MG63 (cell line): ENCODE measurements around the gene ZNF385D. TPM values are rescaled to one million over a fixed set of nuclear protein-coding genes. Genes with fewer than 3 reads are reported as not detected.

Experiments used
- DNase-seq: peaks from one replicate; pipeline ENCODE4 v3.0.0-alpha.2; 2020
- H3K27me3 ChIP-seq: fragments of 250-450 bp; sonication (Bioruptor Pico); 2 replicates; pipeline ENCODE4 v1.5.1; 2020; ENCODE audit warnings: mild to moderate bottlenecking, moderate library complexity
- H3K36me3 ChIP-seq: fragments of 250-450 bp; sonication (Bioruptor Pico); 2 replicates; pipeline ENCODE4 v1.5.1; 2020; ENCODE audit warnings: mild to moderate bottlenecking, moderate library complexity
- H3K4me3 ChIP-seq: fragments of 250-450 bp; sonication (Bioruptor Pico); 2 replicates; pipeline ENCODE4 v1.5.1; 2020; ENCODE audit warnings: mild to moderate bottlenecking, moderate library complexity
- H3K9me3 ChIP-seq: fragments of 250-450 bp; sonication (Bioruptor Pico); 2 replicates; pipeline ENCODE4 v1.5.1; 2020; ENCODE audit warnings: mild to moderate bottlenecking, moderate library complexity
- total RNA-seq: library from RNA; depleted of rRNA; stranded (reverse); fragments of >200 nt; shearing (Covaris generic); gene quantifications from 2 replicates; pipeline ENCODE4 v1.2.3, GENCODE V29; 2014; ENCODE audit warnings: low replicate concordance

Gene ZNF385D
- total RNA-seq, 1 experiment from 2014 or later, result 3.9 TPM

DNA sequence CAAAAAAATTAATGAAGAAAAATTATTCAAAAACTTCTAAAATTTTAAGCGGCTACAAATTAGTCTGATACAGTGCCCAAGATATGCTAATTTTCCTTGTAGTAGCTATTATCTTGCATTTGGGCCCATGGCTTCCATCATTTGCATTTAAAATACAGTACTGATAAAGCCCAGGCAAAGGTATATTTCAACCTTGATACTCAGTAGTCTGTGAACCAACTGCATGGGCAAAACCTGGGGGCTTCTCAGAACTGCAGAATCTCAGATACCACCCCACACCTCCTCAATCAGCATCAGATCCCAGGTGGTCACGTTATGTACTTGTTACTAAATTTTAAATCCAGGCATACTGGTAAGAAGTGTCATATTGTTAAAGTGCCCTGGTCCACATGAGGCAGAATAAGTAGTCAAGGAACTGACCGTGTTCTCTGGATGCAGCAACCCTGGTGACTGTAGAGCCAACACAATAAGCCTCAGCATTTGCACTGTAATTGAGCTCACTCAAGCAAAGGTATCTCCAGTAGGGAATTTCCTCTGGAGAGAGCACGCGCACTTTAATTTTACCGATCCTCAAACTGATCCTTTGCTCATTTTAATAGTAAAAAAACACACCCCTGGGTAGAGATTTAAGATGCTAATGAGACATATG is 31.9 kb downstream of the ZNF385D start:
- DNase-seq, result no peak
- no peaks in the 10 kb centered on the region for H3K27me3 ChIP-seq
- H3K36me3 ChIP-seq, result no peaks in the 10 kb centered on the region
- H3K4me3 ChIP-seq, result no peak overlapping the region
- H3K9me3 ChIP-seq, result no peaks in the 10 kb centered on the region

- H3K9me3 ChIP-seq, result no peaks in the 10 kb centered on the region
- peak; percentile 70 for DNase-seq
- no peaks in the 10 kb centered on the region for H3K27me3 ChIP-seq
- H3K36me3 ChIP-seq, result no peaks in the 10 kb centered on the region
- no peak overlapping the region for H3K4me3 ChIP-seq
These were observed 32.7 kb downstream of the ZNF385D start for GRCh38 chr3:21718161-21718765.

- Histone ChIP-seq H3K4me3 (no peak overlapping the region), H3K9me3 (no peaks in the 10 kb centered on the region), H3K36me3 (no peaks in the 10 kb centered on the region), H3K27me3 (no peaks in the 10 kb centered on the region)
- no peak for DNase-seq
These were observed 35.3 kb downstream of the ZNF385D start for GRCh38 chr3:21715662-21716061.

GRCh38 chr3:21705769-21706168 is 45.2 kb downstream of the ZNF385D start:
- H3K4me3 ChIP-seq, result no peak overlapping the region
- H3K27me3 ChIP-seq, result no peaks in the 10 kb centered on the region
- no peaks in the 10 kb centered on the region for H3K9me3 ChIP-seq
- H3K36me3 ChIP-seq, result no peaks in the 10 kb centered on the region
- peak; percentile 89 for DNase-seq

DNA sequence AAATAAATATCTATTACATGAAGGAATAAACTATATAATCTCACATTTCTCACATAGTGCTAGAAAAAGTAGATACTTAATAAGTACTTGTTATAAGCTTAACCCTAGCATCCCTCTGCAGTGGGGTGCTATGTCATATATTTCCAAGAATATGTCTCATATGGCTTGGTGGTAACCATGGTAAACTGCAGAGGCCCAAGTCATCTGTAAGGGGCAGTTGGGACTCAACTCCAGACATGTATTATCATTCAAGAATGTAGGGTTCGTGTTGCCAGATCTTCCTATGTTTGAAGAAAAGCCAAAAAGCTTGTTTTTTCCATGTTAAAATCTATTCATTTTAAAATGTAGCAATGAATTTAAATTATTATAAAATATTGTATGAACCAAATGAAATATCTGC is 46.2 kb downstream of the ZNF385D start:
- Histone ChIP-seq H3K27me3 (no peaks in the 10 kb centered on the region), H3K36me3 (no peaks in the 10 kb centered on the region), H3K9me3 (no peaks in the 10 kb centered on the region), H3K4me3 (no peak overlapping the region)
- DNase-seq, result no peak

- H3K9me3 ChIP-seq, result no peaks in the 10 kb centered on the region
- H3K27me3 ChIP-seq, result no peaks in the 10 kb centered on the region
- no peaks in the 10 kb centered on the region for H3K36me3 ChIP-seq
- no peak overlapping the region for H3K4me3 ChIP-seq
- DNase-seq, result no peak
These were observed 47.7 kb downstream of the ZNF385D start for GRCh38 chr3:21703291-21703690.

DNA sequence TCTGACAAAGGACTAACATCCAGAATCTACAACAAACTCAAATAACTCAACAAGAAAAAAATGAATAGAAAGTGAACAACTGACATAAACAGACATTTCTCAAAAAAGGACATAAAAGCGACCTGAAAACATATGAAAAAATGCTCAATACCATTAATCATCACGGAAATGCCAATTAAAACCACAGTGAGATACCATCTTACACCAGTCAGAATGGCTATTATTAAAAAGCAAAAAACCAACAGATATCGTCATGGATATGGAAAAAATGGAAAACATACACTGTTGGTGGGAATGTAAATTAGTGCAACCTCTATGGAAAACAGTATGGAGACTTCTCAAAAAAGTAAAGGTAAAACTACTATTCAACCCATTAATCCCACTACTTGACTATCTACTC is 53.3 kb downstream of the ZNF385D start:
- Histone ChIP-seq H3K9me3 (no peaks in the 10 kb centered on the region), H3K36me3 (no peaks in the 10 kb centered on the region), H3K27me3 (no peaks in the 10 kb centered on the region), H3K4me3 (no peak overlapping the region)
- no peak for DNase-seq

DNA sequence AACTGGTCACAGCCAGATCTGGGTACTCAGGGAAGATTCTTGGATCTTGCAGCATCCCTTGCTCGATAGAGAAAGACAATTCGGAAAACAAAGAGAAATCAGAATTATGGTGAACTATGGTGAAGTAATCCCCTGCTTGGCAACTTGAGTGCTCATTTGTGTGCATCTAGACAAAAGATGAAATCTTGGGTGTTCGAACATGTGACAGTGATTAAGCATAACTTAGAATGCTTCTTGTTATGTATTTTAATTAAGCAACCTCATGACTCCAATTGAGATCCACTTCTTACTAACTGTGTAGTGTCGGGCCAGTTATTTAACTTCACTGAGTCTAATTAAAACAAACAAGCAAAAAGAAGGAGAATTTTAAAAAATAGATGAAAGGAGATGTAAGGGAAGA is 56.5 kb downstream of the ZNF385D start:
- no peak overlapping the region for H3K4me3 ChIP-seq
- H3K9me3 ChIP-seq, result no peaks in the 10 kb centered on the region
- DNase-seq, result no peak
- H3K36me3 ChIP-seq, result no peaks in the 10 kb centered on the region
- H3K27me3 ChIP-seq, result no peaks in the 10 kb centered on the region

DNA sequence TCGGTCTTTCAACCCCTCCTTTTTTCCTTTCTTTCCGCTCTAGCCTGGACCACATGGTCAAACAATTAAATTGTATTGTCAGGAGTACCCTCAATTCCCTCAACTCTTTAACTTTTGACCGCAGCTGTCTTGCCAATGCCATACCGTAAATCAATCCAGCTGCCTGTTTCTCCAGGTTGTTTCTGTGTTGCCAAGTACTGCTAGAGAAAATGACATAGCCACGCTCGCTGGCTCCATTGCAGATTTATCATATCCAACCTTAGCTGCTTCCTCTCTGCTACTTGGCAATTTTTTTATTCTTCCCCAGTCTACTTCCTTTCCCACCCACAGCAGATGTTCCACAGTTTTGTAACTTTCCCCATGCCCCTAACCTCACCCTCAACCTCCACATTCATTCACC is 60.0 kb downstream of the ZNF385D start:
- Histone ChIP-seq H3K4me3 (no peak overlapping the region), H3K36me3 (no peaks in the 10 kb centered on the region), H3K27me3 (no peaks in the 10 kb centered on the region), H3K9me3 (no peaks in the 10 kb centered on the region)
- no peak for DNase-seq

DNA sequence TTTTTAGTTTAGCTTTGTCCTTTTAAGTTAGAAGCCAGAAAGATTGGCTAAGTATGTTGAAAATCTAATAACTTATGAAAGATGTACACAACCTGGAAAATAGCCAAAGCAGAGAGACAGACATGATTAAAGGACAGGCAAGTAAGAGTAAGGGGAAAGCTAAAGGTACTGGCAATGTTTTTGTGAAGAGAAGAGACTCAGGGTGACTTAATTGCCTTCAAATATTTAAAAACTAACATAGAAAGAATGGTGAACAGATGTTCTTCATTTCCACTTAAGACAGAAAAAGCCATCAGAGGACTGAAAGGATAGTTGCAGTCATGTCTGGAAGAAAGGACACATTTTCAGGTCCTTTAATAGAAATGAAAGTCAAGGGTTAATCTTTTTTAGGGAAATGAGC is 68.8 kb downstream of the ZNF385D start:
- no peak for DNase-seq
- Histone ChIP-seq H3K27me3 (no peaks in the 10 kb centered on the region), H3K4me3 (no peak overlapping the region), H3K9me3 (no peaks in the 10 kb centered on the region), H3K36me3 (no peaks in the 10 kb centered on the region)

- Histone ChIP-seq H3K27me3 (no peaks in the 10 kb centered on the region), H3K4me3 (no peak overlapping the region), H3K9me3 (no peaks in the 10 kb centered on the region), H3K36me3 (no peaks in the 10 kb centered on the region)
- DNase-seq, result no peak
These were observed 77.6 kb downstream of the ZNF385D start for GRCh38 chr3:21673393-21673792.

DNA sequence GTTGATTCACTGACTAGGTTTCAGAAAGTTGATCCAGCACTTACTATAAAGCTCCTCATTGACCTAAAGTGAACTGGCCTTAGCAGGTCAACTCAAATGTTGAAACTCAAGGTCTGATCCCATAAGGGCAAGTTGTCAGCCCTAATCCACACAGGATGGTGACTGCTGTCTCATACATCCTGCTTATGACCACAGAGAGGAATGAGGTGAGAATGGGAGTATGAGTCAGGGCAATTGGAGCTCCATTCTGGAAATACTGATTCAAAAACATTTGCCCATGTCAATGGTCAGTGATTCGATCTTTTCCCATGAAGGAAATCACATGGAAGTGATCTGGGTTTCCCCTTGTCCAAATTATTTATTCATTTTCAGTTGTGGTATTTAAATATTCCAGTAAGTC is 78.7 kb downstream of the ZNF385D start:
- Histone ChIP-seq H3K9me3 (no peaks in the 10 kb centered on the region), H3K36me3 (no peaks in the 10 kb centered on the region), H3K27me3 (no peaks in the 10 kb centered on the region), H3K4me3 (no peak overlapping the region)
- peak; percentile 70 for DNase-seq

GRCh38 chr3:21670386-21670785 is 80.6 kb downstream of the ZNF385D start:
- no peak overlapping the region for H3K4me3 ChIP-seq
- no peaks in the 10 kb centered on the region for H3K27me3 ChIP-seq
- no peak for DNase-seq
- no peaks in the 10 kb centered on the region for H3K9me3 ChIP-seq
- no peaks in the 10 kb centered on the region for H3K36me3 ChIP-seq

DNA sequence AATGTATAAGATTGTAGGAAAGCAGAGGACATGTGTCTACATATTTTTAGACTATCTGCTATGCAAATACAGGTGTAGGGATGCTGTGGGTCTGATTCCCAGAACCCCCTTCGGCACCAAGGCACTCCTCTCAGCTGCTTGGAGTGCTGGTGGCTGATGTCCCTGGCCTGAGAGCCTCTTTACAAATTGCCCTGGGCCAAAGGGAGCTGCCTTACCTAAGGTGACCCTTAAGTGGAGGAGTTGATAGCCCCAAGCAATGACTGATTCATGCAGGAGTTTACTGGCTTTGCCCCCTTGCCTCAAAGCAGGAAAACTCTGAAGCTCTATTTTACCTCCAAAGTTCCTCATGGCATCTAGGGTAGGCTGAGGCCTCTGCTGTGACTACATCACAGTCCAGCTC is 83.0 kb downstream of the ZNF385D start:
- DNase-seq, result no peak
- no peaks in the 10 kb centered on the region for H3K27me3 ChIP-seq
- H3K4me3 ChIP-seq, result no peak overlapping the region
- no peaks in the 10 kb centered on the region for H3K9me3 ChIP-seq
- H3K36me3 ChIP-seq, result no peaks in the 10 kb centered on the region

GRCh38 chr3:21665444-21666100 is 85.4 kb downstream of the ZNF385D start:
- DNase-seq, result no peak
- Histone ChIP-seq H3K27me3 (no peaks in the 10 kb centered on the region), H3K36me3 (no peaks in the 10 kb centered on the region), H3K4me3 (no peak overlapping the region), H3K9me3 (no peaks in the 10 kb centered on the region)

DNA sequence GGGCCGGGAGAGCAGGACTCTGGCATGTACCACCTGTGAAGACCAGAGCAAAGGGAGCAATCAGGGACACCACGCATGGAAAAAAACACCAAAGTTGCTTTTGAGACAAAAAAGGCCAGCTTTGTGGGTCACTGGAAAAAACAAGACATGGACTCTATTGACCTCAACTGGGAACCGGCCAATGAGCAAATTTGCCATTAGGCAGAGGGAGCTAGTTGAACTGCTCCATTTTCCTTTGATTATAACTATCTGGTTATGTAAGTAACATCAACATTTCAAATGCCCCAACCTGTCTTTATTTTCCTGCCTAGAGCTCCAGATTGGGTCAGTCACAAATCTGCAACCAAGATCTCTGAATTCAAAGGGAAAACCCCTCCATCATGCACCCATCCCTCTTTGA is 86.0 kb downstream of the ZNF385D start:
- Histone ChIP-seq H3K36me3 (no peaks in the 10 kb centered on the region), H3K27me3 (no peaks in the 10 kb centered on the region), H3K4me3 (no peak overlapping the region), H3K9me3 (no peaks in the 10 kb centered on the region)
- no peak for DNase-seq

- Histone ChIP-seq H3K27me3 (no peaks in the 10 kb centered on the region), H3K36me3 (no peaks in the 10 kb centered on the region), H3K4me3 (no peak overlapping the region), H3K9me3 (no peaks in the 10 kb centered on the region)
- no peak for DNase-seq
These were observed 88.6 kb downstream of the ZNF385D start for GRCh38 chr3:21662403-21662802.

DNA sequence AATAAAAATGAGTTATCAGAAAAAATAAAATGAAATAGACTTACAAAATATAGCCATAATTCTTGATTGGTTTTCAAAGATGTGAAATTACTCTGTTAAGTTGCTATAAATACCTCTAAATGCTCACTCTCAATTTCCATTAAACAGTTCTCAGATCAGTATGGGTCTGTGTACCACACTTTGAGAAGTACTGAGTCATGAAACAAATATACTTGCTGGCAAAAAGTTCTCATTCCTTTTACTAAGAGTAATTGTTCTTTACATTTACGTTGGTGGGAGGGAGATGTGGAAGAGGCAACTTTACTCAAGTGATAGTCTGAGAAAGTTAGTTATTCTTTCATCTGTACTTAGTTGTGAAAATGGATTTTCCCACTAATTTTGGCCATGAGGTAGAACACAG is 96.3 kb downstream of the ZNF385D start:
- no peaks in the 10 kb centered on the region for H3K36me3 ChIP-seq
- no peaks in the 10 kb centered on the region for H3K9me3 ChIP-seq
- DNase-seq, result no peak
- H3K27me3 ChIP-seq, result no peaks in the 10 kb centered on the region
- H3K4me3 ChIP-seq, result no peak overlapping the region
